ENCODE data around the gene TTC16. TPM values are rescaled to one million over a fixed set of nuclear protein-coding genes. Genes with fewer than 3 reads are reported as not detected.

TTC16 gene
- total and polyA plus RNA-seq, 2 of the 8 experiments (the other 6 are each of a cell fraction or from before 2014, with no cell fraction given), result 0.03 TPM; not detected in 1

- Histone ChIP-seq H4K5ac (ENCODE audit: insufficient read length, low read depth, low read length) (no peak overlapping the region), H3K36me3 (ENCODE audit: control insufficient read depth in 2 of 4, insufficient read depth in 4 of 4, low read length in 3 of 4) (peaks cover 0 to 26% (median 17%) of the 10 kb centered on the region in 4 experiments; a peak in 7 of 8 replicates), H2BK15ac (ENCODE audit: low read length) (no peak overlapping the region), H3K4me2 (ENCODE audit: insufficient read depth in 1 of 2, low read depth in 2 of 2, low read length in 2 of 2) (no peak overlapping the region), H3K23ac (ENCODE audit: insufficient read length) (no peak overlapping the region), H3K4me3 (ENCODE audit: extremely low read depth in 1 of 4, insufficient read depth in 2 of 4, low read depth in 3 of 4, low read length in 4 of 4) (no peak overlapping the region), H3K18ac (ENCODE audit: extremely low read depth, low read length) (no peak overlapping the region), H3K9ac (replicated peaks in 1 of 4; ENCODE audit: extremely low read depth in 1 of 4, low read depth in 3 of 4, low read length in 3 of 4) (no peak overlapping the region), H3K79me1 (ENCODE audit: low read depth, low read length) (no peaks in the 10 kb centered on the region; the same call in 1 of the 2 replicates), H3K4ac (replicated peaks; ENCODE audit: insufficient read length, low read depth, low read length) (no peak overlapping the region), H3K4me1 (replicated peaks in 1 of 4; ENCODE audit: control insufficient read depth in 3 of 4, insufficient read depth in 4 of 4, low read length in 3 of 4) (no peaks in the 10 kb centered on the region), H3K27me3 (replicated peaks in 1 of 4; ENCODE audit: control insufficient read depth in 3 of 4, extremely low read depth in 1 of 4, insufficient read depth in 3 of 4, low read length in 3 of 4) (no peaks in the 10 kb centered on the region), H3K9me3 (ENCODE audit: insufficient read depth in 2 of 2, low read depth in 1 of 2, low read length in 1 of 2) (no peaks in the 10 kb centered on the region), H2BK5ac (ENCODE audit: low read depth, low read length) (no peak overlapping the region), H2AFZ (ENCODE audit: low read length) (no peak overlapping the region), H3K14ac (ENCODE audit: insufficient read length) (no peak overlapping the region), H2BK20ac (ENCODE audit: low read length) (no peak overlapping the region), H3K27ac (ENCODE audit: low read depth, low read length) (no peak overlapping the region), H3K23me2 (ENCODE audit: low read depth, low read length) (no peaks in the 10 kb centered on the region), H2BK120ac (replicated peaks; ENCODE audit: low read depth, low read length) (no peak overlapping the region), H2BK12ac (ENCODE audit: low read depth, low read length) (no peak overlapping the region), H4K8ac (ENCODE audit: extremely low read depth, insufficient read depth, low read length) (no peak overlapping the region), H3K56ac (replicated peaks; ENCODE audit: insufficient read length, low read depth, low read length) (no peak overlapping the region), H4K91ac (replicated peaks; ENCODE audit: insufficient read length, low read length) (no peak overlapping the region), H2AK5ac (ENCODE audit: low read depth, low read length) (no peak overlapping the region), H3K79me2 (ENCODE audit: control insufficient read depth in 1 of 2, insufficient read depth in 2 of 2, low read length in 2 of 2) (no peaks in the 10 kb centered on the region), H4K20me1 (replicated peaks in 1 of 2; ENCODE audit: control insufficient read depth in 1 of 2, insufficient read depth in 2 of 2, low read length in 2 of 2) (peaks cover 0 to 3% of the 10 kb centered on the region in 2 experiments)
- WGBS, 2 experiments (ENCODE audit: extremely low coverage in 1 of 2, insufficient coverage in 1 of 2, insufficient read length in 1 of 2, insufficient replicate concordance in 2 of 2, low coverage in 1 of 2, low lambda C conversion rate in 2 of 2, missing lambda C conversion rate in 1 of 2), result 93% methylated on average over 3 of the region's 3 CpGs; no CpG with 5 or more reads in 1 of the 2 experiments
- DNase-seq (ENCODE audit: low read depth in 1 of 2, low spot score in 2 of 2) (no peak), FAIRE-seq (no peak)
- POLR2A ChIA-PET (ENCODE audit: partially characterized antibody), result interaction anchor here (1.0 kb wide), 1 partner anchor 215 kb away, joined by 3 read pairs; the partner anchor contains the start of gene LRSAM1
- CTCF ChIA-PET (ENCODE audit: partially characterized antibody), result interaction anchor here (0.7 to 2.3 kb wide), 11 partner anchors 9 to 390 kb away, joined by 3 to 10 read pairs (median 4); partner anchors contain the start of gene CFAP157
- TF ChIP-seq BCL11A (IDR thresholded peaks at IDR 0.05; ENCODE audit: low read depth in 2 of 2, low read length in 2 of 2) (no peak), SIRT6 (IDR thresholded peaks at IDR 0.05; ENCODE audit: low read length) (no peak), RBBP5 (IDR thresholded peaks at IDR 0.05; ENCODE audit: borderline replicate concordance, low read depth, low read length) (no peak), POLR2A (IDR thresholded peaks at IDR 0.05; ENCODE audit: control extremely low read depth in 1 of 2, low read depth in 2 of 2, low read length in 2 of 2) (no peak), SIN3A (conservative IDR thresholded peaks at IDR 0.05 in 1 of 2, IDR thresholded peaks at IDR 0.05 in 1 of 2; ENCODE audit: low read depth in 1 of 2, low read length in 2 of 2) (no peak), JUND (IDR thresholded peaks at IDR 0.05; ENCODE audit: low read length) (no peak), ASH2L (IDR thresholded peaks at IDR 0.05; ENCODE audit: low read length) (no peak), CHD2 (IDR thresholded peaks at IDR 0.05; ENCODE audit: low read length) (no peak), TCF12 (IDR thresholded peaks at IDR 0.05; ENCODE audit: low read depth, low read length) (no peak), EGR1 (IDR thresholded peaks at IDR 0.05; ENCODE audit: borderline replicate concordance, low read depth, low read length) (no peak), POLR2AphosphoS5 (IDR thresholded peaks at IDR 0.05; ENCODE audit: low read depth, low read length) (no peak), RXRA (IDR thresholded peaks at IDR 0.05; ENCODE audit: insufficient read depth, low read depth, low read length) (no peak), GTF2F1 (IDR thresholded peaks at IDR 0.05; ENCODE audit: borderline replicate concordance, low read depth, low read length) (no peak)
Observed at GRCh38 chr9:127667127-127667844, 48.6 kb upstream of the TTC16 start.
